Measurements from ENCODE around the gene EVX2.

EVX2 gene

GRCh38 chr2:176082824-176083751 is 674 bp downstream of the EVX2 start:
- no peak for DNase-seq (ENCODE audit: low spot score)

- no peak for DNase-seq (ENCODE audit: low spot score)
Observed at GRCh38 chr2:176082525-176082823, 1.3 kb downstream of the EVX2 start.

GRCh38 chr2:176081837-176082524 is 1.8 kb downstream of the EVX2 start:
- DNase-seq (ENCODE audit: low spot score), result no peak

- no peak for DNase-seq (ENCODE audit: low spot score)
Observed at GRCh38 chr2:176081376-176081836, 2.4 kb downstream of the EVX2 start.

GRCh38 chr2:176080540-176081375 is 3.0 kb downstream of the EVX2 start:
- DNase-seq (ENCODE audit: low spot score), result no peak

GRCh38 chr2:176079831-176080539 is 3.8 kb downstream of the EVX2 start:
- DNase-seq (ENCODE audit: low spot score), result peak; percentile 87

- DNase-seq (ENCODE audit: low spot score), result no peak
Observed at GRCh38 chr2:176079285-176079830, 4.4 kb downstream of the EVX2 start.

GRCh38 chr2:176078541-176079284 is 5.0 kb downstream of the EVX2 start:
- no peak for DNase-seq (ENCODE audit: low spot score)

GRCh38 chr2:176076796-176077195 is 7.0 kb downstream of the EVX2 start:
- no peak for DNase-seq (ENCODE audit: low spot score)

- no peak for DNase-seq (ENCODE audit: low spot score)
Observed at GRCh38 chr2:176076063-176076462, 7.7 kb downstream of the EVX2 start.

GRCh38 chr2:176075481-176075880 is 8.3 kb downstream of the EVX2 start:
- no peak for DNase-seq (ENCODE audit: low spot score)

- DNase-seq (ENCODE audit: low spot score), result no peak
Observed at GRCh38 chr2:176074919-176075425, 8.8 kb downstream of the EVX2 start.

- no peak for DNase-seq (ENCODE audit: low spot score)
Observed at GRCh38 chr2:176072951-176073904, 10.5 kb downstream of the EVX2 start.

GRCh38 chr2:176072292-176072669 is 11.5 kb downstream of the EVX2 start:
- no peak for DNase-seq (ENCODE audit: low spot score)

GRCh38 chr2:176071330-176072291 is 12.2 kb downstream of the EVX2 start:
- no peak for DNase-seq (ENCODE audit: low spot score)

GRCh38 chr2:176068419-176068832 is 15.3 kb downstream of the EVX2 start:
- DNase-seq (ENCODE audit: low spot score), result no peak

- DNase-seq (ENCODE audit: low spot score), result peak; percentile 49
Observed at GRCh38 chr2:176067589-176068418, 16.0 kb downstream of the EVX2 start.

Measured in AG20443 (cell line).